Measurements from ENCODE around the gene FOXN3. TPM values are rescaled to one million over a fixed set of nuclear protein-coding genes. Genes with fewer than 3 reads are reported as not detected.

Gene FOXN3
- total RNA-seq, 1 experiment from 2014 or later, result 125 TPM

DNA sequence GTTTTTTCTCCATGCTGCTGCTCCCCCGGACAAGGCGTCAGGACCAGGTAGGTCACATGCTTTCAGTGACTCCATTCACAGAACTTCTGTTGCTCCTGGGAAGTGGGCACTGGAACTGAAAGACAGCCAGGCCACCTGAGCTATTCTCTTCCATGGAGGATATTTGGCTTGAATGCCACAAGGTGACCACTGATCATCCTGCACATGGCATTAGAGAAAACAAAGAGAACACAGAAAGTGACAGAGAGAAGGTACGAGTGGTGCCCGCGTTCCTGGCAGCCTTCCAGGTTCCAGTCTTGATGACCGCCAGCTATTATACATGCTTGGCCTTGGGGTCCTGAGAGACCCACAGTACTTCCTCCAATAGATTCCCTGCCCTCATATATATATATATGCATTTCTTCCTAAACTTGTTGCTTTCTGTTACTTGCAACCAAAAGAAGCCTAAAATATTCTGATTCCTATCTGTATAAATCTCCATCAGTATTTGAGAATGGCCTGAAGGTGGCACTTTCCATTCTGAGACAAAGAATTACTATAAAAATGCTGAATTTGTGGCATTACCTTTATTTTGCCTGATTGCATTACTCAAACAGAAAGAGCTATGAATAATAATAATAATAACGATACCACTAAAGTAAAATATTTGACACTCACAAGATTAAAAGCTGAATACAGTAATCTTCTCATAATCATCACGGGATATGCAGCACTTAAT is 174.9 kb downstream of the FOXN3 start:
- Histone ChIP-seq H2BK5ac (ENCODE audit: insufficient read length, low read length) (no peak overlapping the region), H3T11ph (ENCODE audit: low read length) (no peak overlapping the region), H2BK120ac (ENCODE audit: low read depth, low read length, poor library complexity, severe bottlenecking) (no peak overlapping the region), H3K79me1 (ENCODE audit: insufficient read depth, low read depth, low read length, poor library complexity, severe bottlenecking) (peaks cover 10% of the 10 kb centered on the region), H2AK5ac (ENCODE audit: insufficient read length, low read length) (no peak overlapping the region), H3K9ac (ENCODE audit: extremely low read depth, insufficient read length, low read length) (no peak overlapping the region), H2BK12ac (ENCODE audit: insufficient read length, low read depth, low read length) (no peak overlapping the region), H3K4me1 (ENCODE audit: insufficient read depth, low read length) (peaks cover 16% of the 10 kb centered on the region), H2BK15ac (ENCODE audit: low read depth, low read length) (no peak overlapping the region), H3K79me2 (ENCODE audit: insufficient read depth, low read length) (peaks cover 6% of the 10 kb centered on the region; the same call in 1 of the 2 replicates), H3K23me2 (ENCODE audit: insufficient read length, low read depth, low read length, poor library complexity, severe bottlenecking) (no peaks in the 10 kb centered on the region), H3K4me2 (ENCODE audit: insufficient read depth, insufficient read length, low read length) (no peak overlapping the region), H4K20me1 (ENCODE audit: control insufficient read depth, insufficient read depth, insufficient read length) (peaks cover 2% of the 10 kb centered on the region), H2BK20ac (ENCODE audit: low read depth, low read length, poor library complexity, severe bottlenecking) (no peak overlapping the region), H3K9me3 (ENCODE audit: control insufficient read depth, low read depth, low read length) (no peaks in the 10 kb centered on the region), H3K14ac (ENCODE audit: insufficient read depth, low read length) (no peak overlapping the region; the same call in 1 of the 2 replicates), H3K18ac (ENCODE audit: insufficient read length, low read depth, low read length) (no peak overlapping the region), H3K27me3 (ENCODE audit: insufficient read depth, low read length) (no peaks in the 10 kb centered on the region), H4K91ac (ENCODE audit: insufficient read length, low read depth, low read length) (no peak overlapping the region), H2AFZ (ENCODE audit: low read length) (no peak overlapping the region), H4K5ac (ENCODE audit: insufficient read length, low read depth, low read length) (no peak overlapping the region), H3K27ac (ENCODE audit: insufficient read length, low read depth, low read length) (no peak overlapping the region), H4K8ac (replicated peaks; ENCODE audit: insufficient read length, low read depth, low read length) (no peak overlapping the region), H3K23ac (ENCODE audit: insufficient read length, low read depth, low read length) (no peak overlapping the region), H3K56ac (ENCODE audit: insufficient read length, low read depth, low read length) (no peak overlapping the region), H3K4ac (ENCODE audit: low read depth, low read length) (no peak overlapping the region)
- Mint-ChIP-seq H3K27me3 (ENCODE audit: low read depth) (no peaks in the 10 kb centered on the region), H3K36me3 (ENCODE audit: insufficient read depth in 1 of 3, low read depth in 3 of 3) (peaks cover 11 to 12% (median 11%) of the 10 kb centered on the region in 3 experiments), H3K4me3 (no peak overlapping the region), H3K27ac (peak overlapping the region; percentile 23 to 60 (median 51); a peak in 2 of 7 replicates), H3K9me3 (no peaks in the 10 kb centered on the region), H3K4me1 (peaks cover 39 to 40% of the 10 kb centered on the region in 2 experiments)
- no peak for DNase-seq
- TF ChIP-seq CTCF (conservative IDR thresholded peaks at IDR 0.05), result peak; percentile 18; the same call in 2 of the 3 replicates
- WGBS (ENCODE audit: extremely low coverage, insufficient read length, low lambda C conversion rate), result no CpG with 5 or more reads among the region's 8 CpGs
